ENCODE measurements around the gene DPP6. TPM values are rescaled to one million over a fixed set of nuclear protein-coding genes. Genes with fewer than 3 reads are reported as not detected.

DPP6 gene
- total and polyA plus RNA-seq, 9 donors = 0.22 to 3.9 (median 1.3) TPM; not detected in 1

DNA sequence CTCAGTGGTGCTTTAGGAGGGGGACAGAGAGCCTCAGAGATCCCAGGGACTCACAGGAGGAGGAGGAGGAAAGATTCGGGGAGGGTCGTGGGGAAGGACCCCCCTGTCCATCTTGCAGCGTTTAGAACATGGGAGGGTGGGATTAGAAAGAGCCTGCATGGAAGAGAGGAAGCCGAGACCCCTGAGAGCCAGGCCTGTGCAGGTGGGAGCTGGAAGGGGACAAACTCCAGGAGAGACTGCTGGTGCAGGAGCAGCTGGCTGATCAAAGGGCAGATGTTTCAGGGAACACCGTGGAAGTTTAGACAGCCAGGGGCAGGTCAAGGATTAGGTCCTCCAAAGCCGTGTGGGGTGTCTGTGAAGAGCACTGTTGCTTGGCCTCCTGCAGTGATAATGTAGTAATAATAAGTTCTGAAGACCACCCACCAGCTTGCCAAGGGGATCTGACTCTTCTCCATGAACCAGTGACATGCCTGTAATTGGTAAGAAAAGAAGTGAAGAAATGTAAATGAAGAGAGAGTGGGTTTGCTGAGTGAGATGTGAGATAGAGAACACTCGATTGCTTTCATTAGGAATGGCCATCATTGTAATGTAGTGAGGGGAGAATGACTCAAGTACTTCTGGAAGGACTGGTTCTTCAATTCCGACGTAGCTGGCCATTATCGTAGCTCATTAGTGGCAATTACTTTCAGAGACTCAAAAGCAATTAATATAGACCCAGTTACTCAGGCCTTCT, 525.1 kb downstream of the DPP6 start:
- Histone ChIP-seq H3K27ac (no peak overlapping the region), H3K9me3 (no peaks in the 10 kb centered on the region), H3K36me3 (no peaks in the 10 kb centered on the region), H3K4me1 (ENCODE audit: insufficient read depth) (no peaks in the 10 kb centered on the region), H3K4me3 (no peak overlapping the region), H3K27me3 (no peaks in the 10 kb centered on the region)
- WGBS, 3 donors = 61 to 68% (median 61%) methylated on average over 10 of the region's 10 CpGs
- TF ChIP-seq POLR2A (IDR thresholded peaks at IDR 0.05) (no peak), EP300 (IDR thresholded peaks at IDR 0.05) (no peak)
- TF ChIP-seq, protein P1, sequence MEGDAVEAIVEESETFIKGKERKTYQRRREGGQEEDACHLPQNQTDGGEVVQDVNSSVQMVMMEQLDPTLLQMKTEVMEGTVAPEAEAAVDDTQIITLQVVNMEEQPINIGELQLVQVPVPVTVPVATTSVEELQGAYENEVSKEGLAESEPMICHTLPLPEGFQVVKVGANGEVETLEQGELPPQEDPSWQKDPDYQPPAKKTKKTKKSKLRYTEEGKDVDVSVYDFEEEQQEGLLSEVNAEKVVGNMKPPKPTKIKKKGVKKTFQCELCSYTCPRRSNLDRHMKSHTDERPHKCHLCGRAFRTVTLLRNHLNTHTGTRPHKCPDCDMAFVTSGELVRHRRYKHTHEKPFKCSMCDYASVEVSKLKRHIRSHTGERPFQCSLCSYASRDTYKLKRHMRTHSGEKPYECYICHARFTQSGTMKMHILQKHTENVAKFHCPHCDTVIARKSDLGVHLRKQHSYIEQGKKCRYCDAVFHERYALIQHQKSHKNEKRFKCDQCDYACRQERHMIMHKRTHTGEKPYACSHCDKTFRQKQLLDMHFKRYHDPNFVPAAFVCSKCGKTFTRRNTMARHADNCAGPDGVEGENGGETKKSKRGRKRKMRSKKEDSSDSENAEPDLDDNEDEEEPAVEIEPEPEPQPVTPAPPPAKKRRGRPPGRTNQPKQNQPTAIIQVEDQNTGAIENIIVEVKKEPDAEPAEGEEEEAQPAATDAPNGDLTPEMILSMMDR (IDR thresholded peaks at IDR 0.05) = no peak
- no peak for DNase-seq
- intact Hi-C loops (cut with DNase I) = no loop called here

DNA sequence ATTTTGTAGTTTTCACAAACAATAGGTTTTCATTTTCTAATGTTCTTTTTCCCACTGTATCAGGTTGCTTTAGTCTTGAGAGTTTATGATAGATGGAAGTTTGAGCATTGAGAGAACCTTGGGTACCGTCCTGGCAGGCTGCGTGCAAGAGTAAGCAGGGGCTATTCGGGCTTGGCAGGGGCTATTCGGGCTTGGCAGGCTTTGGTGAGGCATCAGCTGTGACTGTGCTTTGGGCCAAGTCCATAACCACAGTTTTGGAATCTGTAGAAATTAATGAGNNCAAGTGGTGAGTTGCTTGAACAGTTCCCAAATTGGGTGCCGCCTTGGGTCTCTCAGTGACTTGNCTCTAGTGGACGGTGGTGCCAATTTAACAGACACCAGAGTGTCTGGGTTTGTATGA, 526.1 kb downstream of the DPP6 start:
- Histone ChIP-seq H3K4me1 (ENCODE audit: insufficient read depth) (no peaks in the 10 kb centered on the region), H3K9me3 (no peaks in the 10 kb centered on the region), H3K4me3 (no peak overlapping the region), H3K36me3 (no peaks in the 10 kb centered on the region), H3K27ac (no peak overlapping the region), H3K27me3 (no peaks in the 10 kb centered on the region)
- TF ChIP-seq POLR2A (IDR thresholded peaks at IDR 0.05) = no peak
- no peak for TF ChIP-seq EP300 (IDR thresholded peaks at IDR 0.05)
- TF ChIP-seq, protein P1 (IDR thresholded peaks at IDR 0.05) = no peak
- DNase-seq = no peak
- intact Hi-C loops (cut with DNase I) = no loop called here
- WGBS, 3 donors = 83 to 87% (median 83%) methylated on average over 6 of the region's 6 CpGs

DNA sequence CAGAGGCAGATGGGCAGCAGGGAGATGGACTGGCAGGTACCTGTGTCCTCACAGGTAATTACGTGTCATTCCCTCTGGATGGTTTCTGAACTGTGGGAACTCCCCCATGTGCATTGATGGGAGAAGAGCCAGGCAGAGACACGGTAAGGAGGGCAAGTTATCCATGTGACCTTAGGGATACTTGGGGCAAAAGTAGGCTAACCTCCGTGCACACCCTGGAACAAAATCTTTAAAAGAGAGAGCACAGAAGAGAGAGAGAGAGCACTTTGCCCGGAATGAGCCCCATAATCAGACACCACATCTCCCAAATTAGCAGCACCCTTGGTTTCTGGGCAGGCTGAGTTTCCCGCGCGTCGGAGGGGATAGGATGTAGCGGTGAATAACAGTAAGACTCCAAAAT, 527.5 kb downstream of the DPP6 start:
- 78 to 81% (median 78%) methylated on average over 9 of the region's 9 CpGs for WGBS, 3 donors
- Histone ChIP-seq H3K36me3 (no peaks in the 10 kb centered on the region), H3K4me1 (ENCODE audit: insufficient read depth) (no peaks in the 10 kb centered on the region), H3K27me3 (no peaks in the 10 kb centered on the region), H3K9me3 (no peaks in the 10 kb centered on the region), H3K4me3 (no peak overlapping the region), H3K27ac (no peak overlapping the region)
- no peak for DNase-seq
- intact Hi-C loops (cut with DNase I) = no loop called here
- TF ChIP-seq EP300 (IDR thresholded peaks at IDR 0.05) (no peak), POLR2A (IDR thresholded peaks at IDR 0.05) (no peak)
- TF ChIP-seq, protein P1 (IDR thresholded peaks at IDR 0.05) = no peak

DNA sequence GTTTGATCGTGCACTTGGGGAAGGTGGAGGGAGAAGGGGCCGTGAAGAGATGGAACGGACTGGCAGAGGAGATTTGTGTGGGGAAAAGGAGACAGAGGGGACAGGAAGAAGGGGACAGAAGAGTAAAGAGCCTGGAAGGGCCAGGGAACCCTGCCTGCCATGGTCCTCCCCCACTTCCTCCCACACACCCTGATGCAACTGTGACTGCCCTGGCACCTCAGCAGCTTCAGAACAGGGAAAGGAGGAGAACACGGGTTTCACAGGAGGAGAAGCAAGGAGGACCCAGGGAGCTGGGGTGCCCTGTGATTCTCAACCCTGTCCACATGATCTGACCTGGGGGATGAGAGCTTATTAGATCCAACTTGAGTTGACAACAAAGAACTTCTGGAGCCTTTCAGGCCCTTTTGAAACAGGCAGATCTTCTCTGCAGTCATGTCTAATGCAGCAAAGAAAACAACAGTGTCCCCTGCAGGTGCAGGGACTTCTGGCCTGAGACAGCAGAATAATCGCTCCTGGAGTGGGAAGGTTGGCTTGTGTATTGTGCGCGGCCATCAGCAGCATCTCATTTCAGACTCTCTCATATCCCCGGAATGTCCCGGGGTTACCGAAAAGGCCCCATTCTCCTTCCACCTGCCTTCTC, 529.2 kb downstream of the DPP6 start:
- H3K27ac ChIP-seq = no peak overlapping the region
- no peaks in the 10 kb centered on the region for H3K27me3 ChIP-seq
- H3K9me3 ChIP-seq = no peaks in the 10 kb centered on the region
- TF ChIP-seq, protein P1 (IDR thresholded peaks at IDR 0.05) = no peak
- no peak for TF ChIP-seq EP300 (IDR thresholded peaks at IDR 0.05)
- no peak for TF ChIP-seq POLR2A (IDR thresholded peaks at IDR 0.05)
- DNase-seq = no peak
- intact Hi-C loops (cut with DNase I) = no loop called here
- no peaks in the 10 kb centered on the region for H3K36me3 ChIP-seq
- no peak overlapping the region for H3K4me3 ChIP-seq
- no peaks in the 10 kb centered on the region for H3K4me1 ChIP-seq (ENCODE audit: insufficient read depth)
- WGBS, 3 donors = 78 to 85% (median 83%) methylated on average over 10 of the region's 10 CpGs

All from ovary (tissue), 9 donors.